Esophagus squamous epithelium (tissue), 5 donors: ENCODE measurements around the gene ERCC1. TPM values are rescaled to one million over a fixed set of nuclear protein-coding genes. Genes with fewer than 3 reads are reported as not detected.

Experiments used
- DNase-seq: peaks from one replicate; lab custom pipeline; 2025; lab: John Stamatoyannopoulos, UW
- H3K27ac ChIP-seq, 4 donors: fragments of 200-600 bp; sonication (generic); one replicate each; pipeline ENCODE4 v1.5.1; 2016 to 2019; ENCODE audit warnings: mild to moderate bottlenecking in 1 of 4
- H3K27me3 ChIP-seq, 4 donors: fragments of 200-600 bp; sonication (generic); 1 replicate in 3 of 4; 2 replicates in 1 of 4; pipeline versions ENCODE4 v1.5.1 to v1.6.0; 2017 to 2021; ENCODE audit warnings: antibody characterized with exemption in 1 of 4
- H3K36me3 ChIP-seq, 3 donors: fragments of 200-600 bp; sonication (generic); one replicate each; pipeline ENCODE4 v1.5.1; 2016 to 2019
- H3K4me1 ChIP-seq, 3 donors: fragments of 200-600 bp; sonication (generic); one replicate each; pipeline ENCODE4 v1.5.1; 2017 to 2019
- H3K4me3 ChIP-seq, 4 donors: fragments of 200-600 bp; sonication (generic); 1 replicate in 3 of 4; 2 replicates in 1 of 4; pipeline ENCODE4 v1.5.1; 2016 to 2019; ENCODE audit warnings: mild to moderate bottlenecking in 2 of 4, moderate library complexity in 1 of 4
- H3K9me3 ChIP-seq, 3 donors: fragments of 200-600 bp; sonication (generic); one replicate each; pipeline ENCODE4 v1.5.1; 2016 to 2019
- POLR2A ChIP-seq, 4 donors: fragments of 450-650 bp; IDR thresholded peaks; one replicate each; pipeline ENCODE4 v1.6.1; 2017; ENCODE audit warnings: antibody characterized with exemption in 4 of 4, mild to moderate bottlenecking in 4 of 4, moderate library complexity in 3 of 4
- WGBS, 2 donors: methylation state at CpG; one replicate each; pipeline ENCODE4 v1.1.5; 2018; 5-methylcytosine and 5-hydroxymethylcytosine counted together
- intact Hi-C: fragments of 100-400 bp; cut with DNase I; formaldehyde crosslinking; loops from one replicate; pipeline ENCODE4 v1.15.0; 2022
- total RNA-seq, 4 donors: library from RNA; depleted of rRNA; stranded (reverse); fragments of >200 nt; gene quantifications; one replicate each; pipeline ENCODE4 v1.1.0, GENCODE V29; 2016
- TF ChIP-seq, protein P1 (sequence below), 6 experiments: fragments of 450-650 bp in 4 of 6; fragments of 200-600 bp in 2 of 6; sonication (generic) in 2 of 6; IDR thresholded peaks; one replicate each; pipeline ENCODE4 v1.5.1; 2016 to 2019; ENCODE audit warnings: antibody characterized with exemption in 6 of 6, mild to moderate bottlenecking in 4 of 6, moderate library complexity in 4 of 6
- donor health status: DM: yes; HTN: yes; CAD: no.

ERCC1 gene
- total RNA-seq, 4 donors from 2014 or later: 27.7 to 80.9 (median 48.5) TPM

DNA sequence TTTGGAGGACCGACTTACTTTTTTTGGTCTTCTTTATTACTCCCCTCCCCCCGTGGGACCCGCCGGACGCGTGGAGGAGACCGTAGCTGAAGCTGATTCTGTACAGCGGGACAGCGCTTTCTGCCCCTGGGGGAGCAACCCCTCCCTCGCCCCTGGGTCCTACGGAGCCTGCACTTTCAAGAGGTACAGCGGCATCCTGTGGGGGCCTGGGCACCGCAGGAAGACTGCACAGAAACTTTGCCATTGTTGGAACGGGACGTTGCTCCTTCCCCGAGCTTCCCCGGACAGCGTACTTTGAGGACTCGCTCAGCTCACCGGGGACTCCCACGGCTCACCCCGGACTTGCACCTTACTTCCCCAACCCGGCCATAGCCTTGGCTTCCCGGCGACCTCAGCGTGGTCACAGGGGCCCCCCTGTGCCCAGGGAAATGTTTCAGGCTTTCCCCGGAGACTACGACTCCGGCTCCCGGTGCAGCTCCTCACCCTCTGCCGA lies 44.5 kb upstream of the ERCC1 start:
- H3K27ac ChIP-seq: peak overlapping the region; percentile 98 to 99 (median 98)
- no peaks in the 10 kb centered on the region for H3K36me3 ChIP-seq
- intact Hi-C loops: no loop called here
- 0 to 2% methylated on average over 9 to 19 of the region's 31 CpGs for WGBS, 2 donors
- H3K4me3 ChIP-seq: peak overlapping the region; percentile 61 to 84 (median 78)
- H3K27me3 ChIP-seq: peaks cover 0 to 7% (median 0%) of the 10 kb centered on the region in 4 donors
- no peaks in the 10 kb centered on the region for H3K9me3 ChIP-seq
- DNase-seq: no peak
- TF ChIP-seq POLR2A (IDR thresholded peaks at IDR 0.05): no peak
- TF ChIP-seq, protein P1, sequence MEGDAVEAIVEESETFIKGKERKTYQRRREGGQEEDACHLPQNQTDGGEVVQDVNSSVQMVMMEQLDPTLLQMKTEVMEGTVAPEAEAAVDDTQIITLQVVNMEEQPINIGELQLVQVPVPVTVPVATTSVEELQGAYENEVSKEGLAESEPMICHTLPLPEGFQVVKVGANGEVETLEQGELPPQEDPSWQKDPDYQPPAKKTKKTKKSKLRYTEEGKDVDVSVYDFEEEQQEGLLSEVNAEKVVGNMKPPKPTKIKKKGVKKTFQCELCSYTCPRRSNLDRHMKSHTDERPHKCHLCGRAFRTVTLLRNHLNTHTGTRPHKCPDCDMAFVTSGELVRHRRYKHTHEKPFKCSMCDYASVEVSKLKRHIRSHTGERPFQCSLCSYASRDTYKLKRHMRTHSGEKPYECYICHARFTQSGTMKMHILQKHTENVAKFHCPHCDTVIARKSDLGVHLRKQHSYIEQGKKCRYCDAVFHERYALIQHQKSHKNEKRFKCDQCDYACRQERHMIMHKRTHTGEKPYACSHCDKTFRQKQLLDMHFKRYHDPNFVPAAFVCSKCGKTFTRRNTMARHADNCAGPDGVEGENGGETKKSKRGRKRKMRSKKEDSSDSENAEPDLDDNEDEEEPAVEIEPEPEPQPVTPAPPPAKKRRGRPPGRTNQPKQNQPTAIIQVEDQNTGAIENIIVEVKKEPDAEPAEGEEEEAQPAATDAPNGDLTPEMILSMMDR (IDR thresholded peaks at IDR 0.05): no peak
- peaks cover 23 to 41% (median 23%) of the 10 kb centered on the region in 3 donors for H3K4me1 ChIP-seq

DNA sequence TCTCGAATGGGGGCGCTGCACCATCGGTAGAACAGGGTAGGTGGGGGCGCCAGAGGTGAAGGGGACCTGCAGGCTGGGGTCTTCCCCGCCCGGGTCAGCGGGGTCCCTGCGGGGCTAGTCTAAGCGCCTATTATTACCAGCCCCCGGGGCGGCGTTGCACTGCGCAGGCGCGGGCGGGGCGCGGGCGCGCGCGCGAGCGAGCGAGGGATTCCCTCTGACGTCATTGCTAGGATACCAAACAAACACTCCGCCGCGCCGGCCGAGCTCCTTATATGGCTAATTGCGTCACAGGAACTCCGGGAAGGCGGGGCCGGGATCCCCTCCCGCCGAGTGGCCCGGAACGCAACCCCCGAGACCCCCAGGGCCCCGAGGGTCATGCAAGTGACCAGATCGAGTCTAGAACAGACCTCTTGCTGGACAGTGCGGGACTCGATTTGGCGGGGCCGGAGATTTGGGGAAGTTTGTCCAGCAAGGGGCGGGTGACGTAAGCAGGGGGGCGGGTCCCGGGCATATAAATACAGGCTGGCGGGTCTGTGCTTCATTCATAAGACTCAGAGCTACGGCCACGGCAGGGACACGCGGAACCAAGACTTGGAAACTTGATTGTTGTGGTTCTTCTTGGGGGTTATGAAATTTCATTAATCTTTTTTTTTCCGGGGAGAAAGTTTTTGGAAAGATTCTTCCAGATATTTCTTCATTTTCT lies 43.9 kb upstream of the ERCC1 start, which contains the start of gene FOSB:
FOSB (plus strand) TSS at position 541 of the 703 bp plus-strand sequence. CDS start 591 bp downstream, outside the sequence.
- Histone ChIP-seq H3K4me3 (peak within 1 kb of the TSS; percentile 61 to 84 (median 78)), H3K36me3 (no peaks in the 10 kb centered on the region), H3K9me3 (no peaks in the 10 kb centered on the region), H3K27me3 (peaks cover 0 to 7% (median 0%) of the 10 kb centered on the region in 4 donors), H3K4me1 (peaks cover 23 to 41% (median 23%) of the 10 kb centered on the region in 3 donors), H3K27ac (peak within 1 kb of the TSS; percentile 98 to 99 (median 98))
- intact Hi-C loops: no loop called here
- 0% methylated on average over 10 of the region's 56 CpGs for WGBS, 2 donors
- DNase-seq: peak; percentile 84
- TF ChIP-seq, protein P1 (IDR thresholded peaks at IDR 0.05): peak in 1 of 6 experiments; percentile 16
- TF ChIP-seq POLR2A (IDR thresholded peaks at IDR 0.05): peak in 3 of 4 donors; percentile 75 to 91 (median 89)

DNA sequence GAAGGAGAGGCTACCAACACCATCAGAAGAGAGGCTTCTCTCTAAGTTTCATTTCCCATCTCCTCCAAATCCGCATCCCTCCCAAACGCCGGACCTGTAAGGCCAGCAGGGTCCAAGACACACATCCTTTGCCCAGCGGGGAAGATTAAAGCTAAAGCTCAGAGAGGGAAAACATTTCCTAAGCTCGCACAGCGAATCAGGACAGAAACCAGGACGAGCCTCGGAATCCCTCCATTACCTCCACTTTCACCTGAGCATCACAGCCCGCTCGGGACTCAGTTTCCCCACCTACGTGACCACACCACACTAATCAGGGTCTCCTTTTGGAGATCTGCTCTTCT lies 43.4 kb upstream of the ERCC1 start:
- H3K4me1 ChIP-seq: peaks cover 23 to 41% (median 23%) of the 10 kb centered on the region in 3 donors
- no peaks in the 10 kb centered on the region for H3K36me3 ChIP-seq
- TF ChIP-seq, protein P1 (IDR thresholded peaks at IDR 0.05): no peak
- peak overlapping the region; percentile 61 to 84 (median 78) for H3K4me3 ChIP-seq
- 0% methylated on average over 9 of the region's 11 CpGs for WGBS, 2 donors
- no peak for DNase-seq
- no peaks in the 10 kb centered on the region for H3K9me3 ChIP-seq
- intact Hi-C loops: no loop called here
- H3K27me3 ChIP-seq: peaks cover 0 to 7% (median 0%) of the 10 kb centered on the region in 4 donors
- peak overlapping the region; percentile 98 to 99 (median 98) for H3K27ac ChIP-seq

DNA sequence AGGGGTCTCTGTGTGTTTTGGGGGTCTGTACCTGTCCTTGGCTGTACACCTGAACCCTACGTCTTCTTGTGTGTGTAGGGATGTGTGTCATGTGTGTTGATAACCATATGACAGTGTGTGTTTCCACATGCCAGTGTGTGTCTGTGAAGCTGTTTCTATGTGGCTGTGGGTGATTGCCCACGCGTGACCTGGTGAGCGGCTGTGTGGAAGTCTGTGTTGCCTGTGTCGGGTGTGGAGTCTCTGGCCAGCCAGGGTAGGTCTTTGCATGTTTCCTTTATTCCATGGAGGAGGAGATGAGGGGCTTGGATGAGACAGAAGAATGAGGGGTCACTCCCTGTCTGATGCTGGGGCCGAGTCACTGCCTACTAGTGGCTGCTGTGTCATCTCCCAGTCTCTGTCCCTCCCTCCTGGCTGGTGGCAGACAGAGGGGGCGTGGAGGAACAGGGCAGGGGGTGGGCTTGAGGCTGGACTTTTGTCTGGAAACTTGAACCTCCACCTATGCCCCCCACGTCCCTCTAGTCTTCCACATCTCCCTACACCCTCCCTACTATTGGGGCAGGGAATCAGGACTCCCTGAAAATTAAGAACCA lies 41.2 kb upstream of the ERCC1 start:
- H3K27me3 ChIP-seq: peaks cover 0 to 7% (median 0%) of the 10 kb centered on the region in 4 donors
- intact Hi-C loops: no loop called here
- H3K27ac ChIP-seq: no peak overlapping the region
- H3K36me3 ChIP-seq: no peaks in the 10 kb centered on the region
- H3K4me3 ChIP-seq: no peak overlapping the region
- TF ChIP-seq, protein P1 (IDR thresholded peaks at IDR 0.05): no peak
- no peak for TF ChIP-seq POLR2A (IDR thresholded peaks at IDR 0.05)
- no peaks in the 10 kb centered on the region for H3K9me3 ChIP-seq
- 46 to 58% methylated on average over 2 of the region's 8 CpGs for WGBS, 2 donors
- peaks cover 15 to 30% (median 16%) of the 10 kb centered on the region in 3 donors for H3K4me1 ChIP-seq
- no peak for DNase-seq

DNA sequence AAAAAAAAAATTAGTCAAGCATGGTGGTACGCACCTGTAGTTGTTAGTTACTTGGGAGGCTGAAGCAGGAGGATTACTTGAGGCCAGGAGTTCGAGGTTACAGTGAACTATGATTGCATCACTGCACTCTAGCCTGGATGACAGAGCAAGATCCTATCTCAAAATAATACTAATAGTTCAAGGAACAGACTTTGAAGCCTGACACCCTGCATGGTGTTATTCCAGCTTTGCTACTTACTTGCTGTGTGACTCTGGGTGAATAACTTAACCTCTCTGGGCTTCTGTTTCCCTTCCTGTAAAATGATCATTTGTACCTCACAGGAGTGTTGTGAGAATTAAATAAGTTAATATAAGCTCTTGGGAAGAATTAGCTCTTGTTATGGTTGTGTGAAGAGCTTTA lies 40.6 kb upstream of the ERCC1 start:
- TF ChIP-seq, protein P1 (IDR thresholded peaks at IDR 0.05): no peak
- no peak for TF ChIP-seq POLR2A (IDR thresholded peaks at IDR 0.05)
- Histone ChIP-seq H3K27me3 (peaks cover 0 to 7% (median 0%) of the 10 kb centered on the region in 4 donors), H3K36me3 (no peaks in the 10 kb centered on the region), H3K4me1 (peaks cover 11 to 23% (median 13%) of the 10 kb centered on the region in 3 donors), H3K27ac (no peak overlapping the region), H3K4me3 (no peak overlapping the region), H3K9me3 (no peaks in the 10 kb centered on the region)
- no peak for DNase-seq
- WGBS, 2 donors: 66 to 90% methylated on average over 2 of the region's 2 CpGs
- intact Hi-C loops: no loop called here
